AG04450 (cell line): ENCODE data around the gene NUDT14. TPM values are rescaled to one million over a fixed set of nuclear protein-coding genes. Genes with fewer than 3 reads are reported as not detected.

Source experiments
- CTCF ChIA-PET: fragments of 300-600, 350-600 bp; formaldehyde crosslinking; extraction: SDS; loops from one replicate; lab custom pipeline; 2022; ENCODE audit warnings: antibody characterized with exemption, inconsistent platforms; lab: Charles Lee
- POLR2A ChIA-PET: fragments of 350-600 bp; formaldehyde crosslinking; extraction: SDS; loops from one replicate; lab custom pipeline; 2021; ENCODE audit warnings: antibody characterized with exemption, inconsistent platforms; lab: Yijun Ruan, JAX
- DNase-seq: peaks from one replicate; pipeline ENCODE4 v3.0.0-alpha.2; 2011; ENCODE audit warnings: low read depth, low spot score
- H3K27ac ChIP-seq: one replicate; pipeline ENCODE4 v1.5.1; 2012; ENCODE audit warnings: low read depth, low read length, control low read depth
- H3K27me3 ChIP-seq: one replicate; pipeline ENCODE4 v1.6.0; 2012; ENCODE audit warnings: low read length; ENCODE audit not compliant: control insufficient read depth, insufficient read depth
- H3K4me3 ChIP-seq: 2 replicates; pipeline ENCODE4 v1.5.1; 2011; ENCODE audit warnings: mild to moderate bottlenecking, low read depth, low read length, control low read depth
- H3K9me3 ChIP-seq: 2 replicates; pipeline ENCODE4 v1.5.1; 2012; ENCODE audit warnings: low read length; ENCODE audit not compliant: control insufficient read depth, insufficient read depth
- CTCF ChIP-seq: IDR thresholded peaks from 2 replicates; pipeline ENCODE4 v1.5.1; 2011; ENCODE audit warnings: low read depth, low read length, control low read depth, inconsistent platforms
- polyA plus RNA-seq: library from polyadenylated mRNA; depleted of rRNA; stranded (reverse); fragments of >200 nt; gene quantifications from 2 replicates; pipeline ENCODE4 v1.2.3, GENCODE V29; 2011

NUDT14 gene
- polyA plus RNA-seq, 1 experiment, result 7.2 TPM

GRCh38 chr14:105163040-105163742, 17.9 kb downstream of the NUDT14 start:
- POLR2A ChIA-PET, result no interaction called here
- peaks cover 12% of the 10 kb centered on the region for H3K27me3 ChIP-seq
- no peak for TF ChIP-seq CTCF
- H3K9me3 ChIP-seq, result peaks cover 5% of the 10 kb centered on the region
- CTCF ChIA-PET, result no interaction called here
- DNase-seq, result no peak
- H3K27ac ChIP-seq, result no peak overlapping the region
- no peak overlapping the region for H3K4me3 ChIP-seq

DNA sequence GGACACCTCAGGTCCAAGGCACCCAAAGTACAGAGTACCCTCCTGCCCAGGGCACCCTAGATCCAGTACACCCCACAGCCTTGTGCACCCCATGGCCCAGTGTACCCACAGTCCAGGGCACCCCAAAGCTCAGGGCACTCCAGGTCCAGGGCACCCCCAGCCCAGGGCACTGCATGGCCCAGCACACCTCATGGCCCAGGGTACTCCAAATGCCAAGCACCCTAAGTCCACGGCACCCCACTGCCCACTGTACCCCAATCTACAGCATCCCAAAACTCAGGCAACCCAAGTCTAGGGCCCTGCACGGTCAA, 18.5 kb downstream of the NUDT14 start:
- CTCF ChIA-PET, result no interaction called here
- no peak for DNase-seq
- TF ChIP-seq CTCF, result no peak
- POLR2A ChIA-PET, result no interaction called here
- peaks cover 10% of the 10 kb centered on the region for H3K27me3 ChIP-seq
- H3K4me3 ChIP-seq, result no peak overlapping the region
- no peak overlapping the region for H3K27ac ChIP-seq
- peaks cover 5% of the 10 kb centered on the region for H3K9me3 ChIP-seq

DNA sequence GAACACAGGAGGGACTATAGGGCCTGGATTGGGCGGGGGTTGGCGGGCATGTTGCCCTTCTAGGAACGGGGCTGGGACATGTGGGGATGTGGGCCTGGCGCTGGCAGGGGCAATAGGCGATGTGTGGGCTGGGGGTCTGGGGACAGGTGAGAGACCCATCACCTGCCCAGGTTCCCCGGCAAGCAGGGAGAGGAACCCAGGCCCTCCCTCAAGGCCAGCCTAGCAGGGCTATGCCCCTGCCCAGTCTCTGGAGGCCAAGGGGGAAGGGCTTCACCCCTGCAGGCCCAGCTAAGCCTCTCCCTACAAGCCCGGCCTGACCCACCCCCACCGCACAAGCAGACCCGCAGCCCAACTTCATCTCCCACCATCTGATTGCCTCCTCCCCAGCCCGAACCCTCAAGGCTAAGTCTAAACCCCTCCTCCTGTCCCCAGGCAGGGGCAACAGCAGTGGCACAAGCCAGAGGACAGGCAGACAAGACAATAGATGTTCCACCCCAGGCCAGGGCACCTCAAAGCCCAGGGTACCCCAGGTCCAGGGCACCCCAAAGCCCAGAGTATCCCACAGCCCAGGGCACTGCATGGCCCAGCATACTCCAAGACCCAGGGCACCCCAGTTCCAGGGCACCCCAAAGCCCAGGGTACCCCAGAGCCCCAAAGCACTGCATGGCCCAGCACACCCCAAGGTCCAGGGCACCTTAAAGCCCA, 19.0 kb downstream of the NUDT14 start:
- ChIA-PET POLR2A (no interaction called here), CTCF (no interaction called here)
- Histone ChIP-seq H3K4me3 (no peak overlapping the region), H3K9me3 (peaks cover 5% of the 10 kb centered on the region), H3K27me3 (peaks cover 12% of the 10 kb centered on the region), H3K27ac (no peak overlapping the region)
- no peak for TF ChIP-seq CTCF
- DNase-seq, result peak; percentile 33

- CTCF ChIA-PET, result no interaction called here
- peaks cover 5% of the 10 kb centered on the region for H3K9me3 ChIP-seq
- H3K27me3 ChIP-seq, result peaks cover 11% of the 10 kb centered on the region
- DNase-seq, result no peak
- H3K27ac ChIP-seq, result no peak overlapping the region
- no peak overlapping the region for H3K4me3 ChIP-seq
- no peak for TF ChIP-seq CTCF
- POLR2A ChIA-PET, result no interaction called here
Measured at GRCh38 chr14:105161309-105161708, 19.8 kb downstream of the NUDT14 start.

- TF ChIP-seq CTCF, result no peak
- DNase-seq, result no peak
- ChIA-PET POLR2A (no interaction called here), CTCF (no interaction called here)
- no peak overlapping the region for H3K27ac ChIP-seq
- no peak overlapping the region for H3K4me3 ChIP-seq
- peaks cover 9% of the 10 kb centered on the region for H3K27me3 ChIP-seq
- H3K9me3 ChIP-seq, result peaks cover 5% of the 10 kb centered on the region
Measured at GRCh38 chr14:105160776-105161175, 20.3 kb downstream of the NUDT14 start.
